ENCODE results near the gene TRABD2B.

TRABD2B gene

GRCh38 chr1:47795102-47795501 lies 202.1 kb downstream of the TRABD2B start:
- DNase-seq (ENCODE audit: low spot score): no peak

GRCh38 chr1:47794530-47794929 lies 202.7 kb downstream of the TRABD2B start:
- DNase-seq (ENCODE audit: low spot score): no peak

GRCh38 chr1:47794081-47794480 lies 203.1 kb downstream of the TRABD2B start:
- DNase-seq (ENCODE audit: low spot score): no peak

GRCh38 chr1:47793563-47793962 lies 203.6 kb downstream of the TRABD2B start:
- DNase-seq (ENCODE audit: low spot score): no peak

GRCh38 chr1:47792779-47793178 lies 204.4 kb downstream of the TRABD2B start:
- DNase-seq (ENCODE audit: low spot score): no peak

- no peak for DNase-seq (ENCODE audit: low spot score)
These were observed 205.1 kb downstream of the TRABD2B start for GRCh38 chr1:47791879-47792608.

GRCh38 chr1:47788761-47789160 lies 208.4 kb downstream of the TRABD2B start:
- DNase-seq (ENCODE audit: low spot score): no peak

- no peak for DNase-seq (ENCODE audit: low spot score)
These were observed 209.6 kb downstream of the TRABD2B start for GRCh38 chr1:47787560-47787959.

- no peak for DNase-seq (ENCODE audit: low spot score)
These were observed 210.9 kb downstream of the TRABD2B start for GRCh38 chr1:47786316-47786715.

- DNase-seq (ENCODE audit: low spot score): no peak
These were observed 211.5 kb downstream of the TRABD2B start for GRCh38 chr1:47785561-47786271.

GRCh38 chr1:47785118-47785517 lies 212.1 kb downstream of the TRABD2B start:
- DNase-seq (ENCODE audit: low spot score): no peak

- no peak for DNase-seq (ENCODE audit: low spot score)
These were observed 212.7 kb downstream of the TRABD2B start for GRCh38 chr1:47784497-47784822.

- no peak for DNase-seq (ENCODE audit: low spot score)
These were observed 213.3 kb downstream of the TRABD2B start for GRCh38 chr1:47783638-47784496.

- DNase-seq (ENCODE audit: low spot score): no peak
These were observed 214.6 kb downstream of the TRABD2B start for GRCh38 chr1:47782414-47783166.

GRCh38 chr1:47781171-47781959 lies 215.8 kb downstream of the TRABD2B start:
- DNase-seq (ENCODE audit: low spot score): no peak

- DNase-seq (ENCODE audit: low spot score): no peak
These were observed 216.7 kb downstream of the TRABD2B start for GRCh38 chr1:47780469-47780995.

GRCh38 chr1:47779613-47780012 lies 217.6 kb downstream of the TRABD2B start:
- no peak for DNase-seq (ENCODE audit: low spot score)

- DNase-seq (ENCODE audit: low spot score): no peak
These were observed 218.9 kb downstream of the TRABD2B start for GRCh38 chr1:47778280-47778679.

- no peak for DNase-seq (ENCODE audit: low spot score)
These were observed 219.9 kb downstream of the TRABD2B start for GRCh38 chr1:47777322-47777721.

GRCh38 chr1:47776667-47777131 lies 220.5 kb downstream of the TRABD2B start:
- DNase-seq (ENCODE audit: low spot score): no peak

Data from pons (tissue), 1 donor.